Colonic mucosa (tissue), 4 donors: ENCODE measurements around the gene MCTP1. TPM values are rescaled to one million over a fixed set of nuclear protein-coding genes. Genes with fewer than 3 reads are reported as not detected.

Experiments
- DNase-seq: peaks from one replicate; pipeline ENCODE4 v3.0.0-alpha.2; 2020
- H3K27ac ChIP-seq: fragments of 200-600 bp; one replicate; pipeline ENCODE4 v1.8.0; 2021
- H3K27me3 ChIP-seq: fragments of 200-600 bp; one replicate; pipeline ENCODE4 v1.8.0; 2021
- H3K36me3 ChIP-seq: fragments of 200-600 bp; one replicate; pipeline ENCODE4 v1.8.0; 2021
- H3K4me1 ChIP-seq: fragments of 200-600 bp; one replicate; pipeline ENCODE4 v1.8.0; 2021; ENCODE audit warnings: mild to moderate bottlenecking
- H3K4me3 ChIP-seq: fragments of 200-600 bp; one replicate; pipeline ENCODE4 v1.8.0; 2021
- H3K9ac ChIP-seq, 2 donors: one replicate each; pipeline ENCODE4 v1.7.0; 2013; ENCODE audit warnings: control low read depth in 2 of 2, low read depth in 2 of 2, low read length in 2 of 2
- H3K9me3 ChIP-seq: fragments of 200-600 bp; one replicate; pipeline ENCODE4 v1.8.0; 2021
- CTCF ChIP-seq: fragments of 200-600 bp; IDR thresholded peaks from one replicate; pipeline ENCODE4 v1.8.0; 2022; ENCODE audit warnings: antibody characterized with exemption, mild to moderate bottlenecking
- intact Hi-C: fragments of 100-400 bp; cut with DNase I; formaldehyde crosslinking; loops from one replicate; pipeline ENCODE4 v1.14.1; 2022
- total RNA-seq, 2 donors: library from RNA; stranded (reverse); fragmentation: NEBNext Ultra II Directional in 1 of 2; extraction: Animal tissue kit (Norgen Biotek cat#: 25700) in 1 of 2; gene quantifications; one replicate each; pipeline ENCODE4 v1.2.1, GENCODE V29; 2021
- donor health status: healthy.
- donor health status: DM: no; HTN: no; CAD: no.
- donor health status: DM: no; HTN: no; CAD: no.

MCTP1 gene
- 10 to 100 TPM in 1 of 2 donors, 1 to 10 TPM in 1; 2.8 to 10.3 TPM for total RNA-seq

- no peak for TF ChIP-seq CTCF
- H3K27ac ChIP-seq = no peak within 1 kb of the TSS
- DNase-seq = no peak
- H3K4me3 ChIP-seq = peak within 1 kb of the TSS; percentile 63
- H3K9ac ChIP-seq = peak within 1 kb of the TSS in 1 of 2 donors; percentile 18
- intact Hi-C loops = no loop called here
- H3K9me3 ChIP-seq = no peaks in the 10 kb centered on the region
- peaks cover 41% of the 10 kb centered on the region for H3K27me3 ChIP-seq
- peaks cover 11% of the 10 kb centered on the region for H3K4me1 ChIP-seq
- H3K36me3 ChIP-seq = no peaks in the 10 kb centered on the region
Observed at GRCh38 chr5:95284572-95285408, at the start of gene MCTP1. TSS of gene MCTP1 (minus strand) at chr5:95285094.

- no peaks in the 10 kb centered on the region for H3K9me3 ChIP-seq
- H3K9ac ChIP-seq = no peak overlapping the region
- no peak overlapping the region for H3K4me3 ChIP-seq
- H3K27ac ChIP-seq = no peak overlapping the region
- no peak for DNase-seq
- no peak for TF ChIP-seq CTCF
- no peaks in the 10 kb centered on the region for H3K27me3 ChIP-seq
- intact Hi-C loops = no loop called here
- H3K4me1 ChIP-seq = no peaks in the 10 kb centered on the region
- H3K36me3 ChIP-seq = no peaks in the 10 kb centered on the region
Observed at GRCh38 chr5:95332158-95332557, 47.3 kb upstream of the MCTP1 start.

- H3K9ac ChIP-seq = no peak overlapping the region
- intact Hi-C loops = no loop called here
- H3K27ac ChIP-seq = no peak overlapping the region
- no peaks in the 10 kb centered on the region for H3K9me3 ChIP-seq
- TF ChIP-seq CTCF = no peak
- H3K4me3 ChIP-seq = no peak overlapping the region
- H3K36me3 ChIP-seq = no peaks in the 10 kb centered on the region
- no peaks in the 10 kb centered on the region for H3K27me3 ChIP-seq
- no peak for DNase-seq
- H3K4me1 ChIP-seq = no peaks in the 10 kb centered on the region
Observed at GRCh38 chr5:95331358-95331757, 46.5 kb upstream of the MCTP1 start.

- Histone ChIP-seq H3K4me3 (no peak overlapping the region), H3K9ac (no peak overlapping the region), H3K36me3 (no peaks in the 10 kb centered on the region), H3K27me3 (no peaks in the 10 kb centered on the region), H3K9me3 (no peaks in the 10 kb centered on the region), H3K27ac (no peak overlapping the region), H3K4me1 (no peaks in the 10 kb centered on the region)
- TF ChIP-seq CTCF = no peak
- no peak for DNase-seq
- intact Hi-C loops = no loop called here
Observed at GRCh38 chr5:95327211-95327610, 42.3 kb upstream of the MCTP1 start.

GRCh38 chr5:95317687-95318086 is 32.8 kb upstream of the MCTP1 start:
- H3K4me1 ChIP-seq = no peaks in the 10 kb centered on the region
- no peaks in the 10 kb centered on the region for H3K36me3 ChIP-seq
- H3K4me3 ChIP-seq = no peak overlapping the region
- no peak overlapping the region for H3K27ac ChIP-seq
- no peak for TF ChIP-seq CTCF
- H3K9me3 ChIP-seq = no peaks in the 10 kb centered on the region
- no peak for DNase-seq
- intact Hi-C loops = no loop called here
- no peaks in the 10 kb centered on the region for H3K27me3 ChIP-seq
- no peak overlapping the region for H3K9ac ChIP-seq
